HG02970 (cell line): Measurements from ENCODE around the gene DUSP7.

ENCODE experiments used
- ATAC-seq: cut with Tn5 transposase; IDR thresholded peaks from one replicate; pipeline ENCODE4 v1.9.1; 2021; ENCODE audit warnings: mild to moderate bottlenecking, moderate library complexity, moderate number of reproducible peaks; ENCODE audit not compliant: unreplicated experiment, low FRiP score

The DUSP7 gene

GRCh38 chr3:52031896-52032295 lies 24.5 kb downstream of the DUSP7 start:
- ATAC-seq = no peak

GRCh38 chr3:52030714-52031310 lies 25.6 kb downstream of the DUSP7 start:
- ATAC-seq = no peak

GRCh38 chr3:52029535-52029934 lies 26.8 kb downstream of the DUSP7 start:
- ATAC-seq = no peak

- ATAC-seq = no peak
Measured at GRCh38 chr3:52029053-52029452, 27.3 kb downstream of the DUSP7 start.

GRCh38 chr3:52028572-52028971 lies 27.8 kb downstream of the DUSP7 start:
- no peak for ATAC-seq

GRCh38 chr3:52026041-52026440 lies 30.3 kb downstream of the DUSP7 start:
- ATAC-seq = no peak

- ATAC-seq = no peak
Measured at GRCh38 chr3:52025453-52025852, 30.9 kb downstream of the DUSP7 start.

GRCh38 chr3:52024765-52025452 lies 31.5 kb downstream of the DUSP7 start:
- ATAC-seq = no peak

GRCh38 chr3:52023860-52024764 lies 32.3 kb downstream of the DUSP7 start:
- no peak for ATAC-seq

- ATAC-seq = no peak
Measured at GRCh38 chr3:52023101-52023770, 33.1 kb downstream of the DUSP7 start.

- ATAC-seq = no peak
Measured at GRCh38 chr3:52022323-52023100, 33.9 kb downstream of the DUSP7 start.

- ATAC-seq = no peak
Measured at GRCh38 chr3:52021489-52022268, 34.7 kb downstream of the DUSP7 start.

GRCh38 chr3:52020796-52021195 lies 35.6 kb downstream of the DUSP7 start:
- ATAC-seq = no peak

GRCh38 chr3:52019352-52020080 lies 36.9 kb downstream of the DUSP7 start:
- ATAC-seq = no peak

- no peak for ATAC-seq
Measured at GRCh38 chr3:52018319-52019000, 37.9 kb downstream of the DUSP7 start.

- no peak for ATAC-seq
Measured at GRCh38 chr3:52017586-52017985, 38.8 kb downstream of the DUSP7 start.

- no peak for ATAC-seq
Measured at GRCh38 chr3:52015438-52016228, 40.7 kb downstream of the DUSP7 start.
